K562 (cell line): Measurements from ENCODE around the gene IDH3G. TPM values are rescaled to one million over a fixed set of nuclear protein-coding genes. Genes with fewer than 3 reads are reported as not detected.

Experiments
- BDP1 ChIP-seq: IDR thresholded peaks from 3 replicates; pipeline ENCODE4 v1.6.1; 2011; ENCODE audit not compliant: insufficient read length, insufficient read depth
- BRD4 ChIP-seq: fragments of 200-600 bp; sonication (generic); IDR thresholded peaks from 2 replicates; pipeline ENCODE4 v1.6.1; 2017; ENCODE audit warnings: inconsistent platforms
- DMBX1 ChIP-seq: fragments of 250-450 bp; sonication (Bioruptor Pico); IDR thresholded peaks from 2 replicates; pipeline ENCODE4 v1.8.0; 2022; ENCODE audit warnings: inconsistent platforms, mild to moderate bottlenecking, moderate library complexity, borderline replicate concordance
- E2F3 ChIP-seq: fragments of 250-450 bp; sonication (Bioruptor Pico); IDR thresholded peaks from 2 replicates; pipeline ENCODE4 v1.4.0; 2020; ENCODE audit warnings: mild to moderate bottlenecking
- GTF2F1 ChIP-seq: IDR thresholded peaks from 2 replicates; pipeline ENCODE4 v1.6.1; 2011; ENCODE audit warnings: low read depth, low read length, improper control_type of control experiment
- NRF1 ChIP-seq, 2 experiments: fragments of 450-650 bp; IDR thresholded peaks in 1 of 2; conservative IDR thresholded peaks in 1 of 2; 2 replicates each; pipeline ENCODE4 v1.6.1; 2014; ENCODE audit warnings: mild to moderate bottlenecking in 2 of 2
- SAFB ChIP-seq: fragments of 200-400 bp; formaldehyde crosslinking; IDR thresholded peaks from 2 replicates; pipeline ENCODE4 v1.6.1; 2017; ENCODE audit warnings: low read depth, low read length, borderline replicate concordance
- TCF7L2 ChIP-seq: fragments of 150-350 bp; IDR thresholded peaks from 2 replicates; pipeline ENCODE4 v1.6.1; 2016; ENCODE audit warnings: low read depth, mild to moderate bottlenecking, low read length, moderate library complexity
- TEAD4 ChIP-seq, 2 experiments: sonication (generic) in 1 of 2; formaldehyde crosslinking in 1 of 2; IDR thresholded peaks; 2 replicates each; pipeline versions ENCODE4 v1.6.1 to v1.8.0; 2012 to 2022; ENCODE audit warnings: borderline replicate concordance in 1 of 2, inconsistent platforms in 1 of 2, low read length in 1 of 2, mild to moderate bottlenecking in 1 of 2, missing genetic modification reagents in 1 of 2
- ZKSCAN1 ChIP-seq: fragments of 150-350 bp; IDR thresholded peaks from 2 replicates; pipeline ENCODE4 v1.6.1; 2016; ENCODE audit warnings: low read depth, low read length
- ZKSCAN3 ChIP-seq: fragments of 250-450 bp; sonication (Bioruptor Pico); IDR thresholded peaks from 2 replicates; pipeline ENCODE4 v1.4.0; 2020
- ZNF175 ChIP-seq: fragments of 200-800 bp; sonication (Bioruptor generic); IDR thresholded peaks from 2 replicates; pipeline ENCODE4 v1.6.1; 2016; ENCODE audit warnings: low read depth, mild to moderate bottlenecking, missing genetic modification characterization, missing compliant biosample characterization
- ZNF3 ChIP-seq: fragments of 250-450 bp; sonication (Bioruptor Pico); IDR thresholded peaks from 2 replicates; pipeline ENCODE4 v1.5.0; 2021; ENCODE audit warnings: mild to moderate bottlenecking, moderate library complexity
- ZNF324 ChIP-seq: fragments of 250-450 bp; sonication (Bioruptor Pico); IDR thresholded peaks from 2 replicates; pipeline ENCODE4 v1.4.0; 2020; ENCODE audit warnings: mild to moderate bottlenecking
- ZNF347 ChIP-seq: fragments of 450-650 bp; formaldehyde crosslinking; IDR thresholded peaks from 2 replicates; pipeline ENCODE4 v1.4.0; 2020; ENCODE audit warnings: low read depth, mild to moderate bottlenecking, moderate library complexity
- ZNF584 ChIP-seq: fragments of 200-800 bp; sonication (Bioruptor generic); IDR thresholded peaks from 2 replicates; pipeline ENCODE4 v1.6.1; 2016; ENCODE audit warnings: low read depth, mild to moderate bottlenecking, missing genetic modification characterization, missing compliant biosample characterization
- ZNF668 ChIP-seq: fragments of 250-450 bp; sonication (Bioruptor Pico); IDR thresholded peaks from 2 replicates; pipeline ENCODE4 v1.8.0; 2022; ENCODE audit warnings: mild to moderate bottlenecking, inconsistent platforms
- polyA plus RNA-seq, 8 experiments: library from polyadenylated mRNA; depleted of rRNA in 4 of 8; stranded (reverse) in 5 of 8; unstranded in 3 of 8; fragments of >200 nt; fragmentation: Nextera tagmentation in 2 of 8; fragmentation: Illumina TruSeq in 1 of 8; extraction: Ambion mirVana in 2 of 8; extraction: Trizol in 1 of 8; gene quantifications; 2 replicates each; pipeline versions ENCODE4 v1.2.1 to v1.2.3, GENCODE V29; 2011 to 2014; ENCODE audit warnings: inconsistent platforms in 1 of 8, missing spikeins in 1 of 8
- total RNA-seq, 7 experiments: library from RNA; depleted of rRNA in 6 of 7; stranded (reverse); fragments of >200 nt in 6 of 7; fragmentation: Illumina TruSeq in 2 of 7; extraction: Trizol in 2 of 7; gene quantifications; 2 replicates each; pipeline versions ENCODE4 v1.2.1 to v1.2.3, GENCODE V29; 2011 to 2021; ENCODE audit warnings: low replicate concordance in 1 of 7
- TF ChIP-seq, protein P1 (sequence below), 2 experiments: fragments of 450-650 bp in 1 of 2; IDR thresholded peaks; 2 replicates each; pipeline ENCODE4 v1.6.1; 2011 to 2017; ENCODE audit warnings: low read depth in 2 of 2, antibody characterized with exemption in 1 of 2, borderline replicate concordance in 1 of 2, low read length in 1 of 2, mild to moderate bottlenecking in 1 of 2, mixed read lengths in 1 of 2; ENCODE audit not compliant: control insufficient read depth in 1 of 2
- TF ChIP-seq, protein P2 (sequence below): IDR thresholded peaks from 2 replicates; pipeline ENCODE4 v1.6.1; 2011; ENCODE audit warnings: borderline replicate concordance, low read depth, mild to moderate bottlenecking, moderate library complexity, low read length; ENCODE audit not compliant: insufficient read depth, poor library complexity, severe bottlenecking
- TF ChIP-seq, protein P3 (sequence below), 3 experiments: IDR thresholded peaks in 2 of 3; conservative IDR thresholded peaks in 1 of 3; 2 replicates each; pipeline ENCODE4 v1.5.1; 2011 to 2012; ENCODE audit warnings: low read length in 3 of 3, mild to moderate bottlenecking in 3 of 3, control low read depth in 2 of 3, improper control_type of control experiment in 1 of 3, inconsistent platforms in 1 of 3, low read depth in 1 of 3, mixed read lengths in 1 of 3, moderate library complexity in 1 of 3; ENCODE audit not compliant: insufficient read depth in 2 of 3

Gene IDH3G
- total and polyA plus RNA-seq, 9 of the 15 experiments (the other 6 are each of a cell fraction or from before 2014, with no cell fraction given), result 24.3 to 72.5 (median 37.9) TPM

DNA sequence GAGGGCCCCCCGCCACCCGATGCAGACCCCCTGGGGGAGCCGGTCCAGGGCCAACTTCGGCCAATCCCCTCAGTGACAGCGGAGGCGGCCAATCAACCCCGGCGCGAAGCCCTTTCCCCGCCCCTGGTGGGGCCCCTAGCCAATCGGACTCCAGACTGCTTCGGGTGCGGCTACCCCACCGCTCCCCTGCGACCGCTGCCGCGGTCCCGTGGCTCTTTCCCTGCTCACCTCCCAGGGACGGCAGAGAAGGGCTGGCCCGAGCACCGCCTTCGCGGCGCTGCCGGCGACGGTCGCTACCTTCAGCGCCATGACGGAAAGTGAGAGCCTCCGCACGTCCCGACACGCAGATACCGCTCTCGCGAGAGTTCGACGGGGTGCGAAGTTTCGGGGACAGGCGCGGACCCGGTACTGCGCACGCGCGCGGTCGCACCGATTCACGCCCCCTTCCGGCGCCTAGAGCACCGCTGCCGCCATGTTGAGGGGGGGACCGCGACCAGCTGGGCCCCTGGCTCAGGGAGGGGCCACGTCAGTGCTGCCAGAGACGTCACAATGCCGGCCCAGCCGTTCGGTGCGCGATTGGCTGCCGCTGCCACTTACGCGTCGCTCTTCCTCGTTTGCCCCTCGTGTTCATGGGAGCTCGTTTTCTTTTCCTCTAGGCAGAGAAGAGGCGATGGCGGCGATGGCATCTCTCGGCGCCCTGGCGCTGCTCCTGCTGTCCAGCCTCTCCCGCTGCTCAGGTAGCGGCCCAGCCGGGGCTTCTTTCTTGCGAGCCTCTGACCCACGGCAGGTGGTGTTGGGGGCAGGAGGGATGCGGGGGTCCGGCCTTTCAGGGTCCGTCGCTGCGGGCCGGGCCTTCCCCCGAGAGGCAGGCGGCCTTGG lies at the start of gene IDH3G, which contains the start of gene SSR4 (continued):
- TF ChIP-seq GTF2F1, result no peak
- no peak for TF ChIP-seq TEAD4 (IDR thresholded peaks at IDR 0.05; ENCODE audit: low read length)
- TF ChIP-seq TEAD4 (CRISPR knock-in tag; IDR thresholded peaks at IDR 0.05; ENCODE audit: borderline replicate concordance), result no peak
- TF ChIP-seq E2F3 (CRISPR knock-in tag), result 0 out of 2 replicates have a peak, but pooled peaks have one; percentile 45
- TF ChIP-seq BRD4, result peak; percentile 53; the same call in 1 of the 2 replicates
- TF ChIP-seq, protein P1, sequence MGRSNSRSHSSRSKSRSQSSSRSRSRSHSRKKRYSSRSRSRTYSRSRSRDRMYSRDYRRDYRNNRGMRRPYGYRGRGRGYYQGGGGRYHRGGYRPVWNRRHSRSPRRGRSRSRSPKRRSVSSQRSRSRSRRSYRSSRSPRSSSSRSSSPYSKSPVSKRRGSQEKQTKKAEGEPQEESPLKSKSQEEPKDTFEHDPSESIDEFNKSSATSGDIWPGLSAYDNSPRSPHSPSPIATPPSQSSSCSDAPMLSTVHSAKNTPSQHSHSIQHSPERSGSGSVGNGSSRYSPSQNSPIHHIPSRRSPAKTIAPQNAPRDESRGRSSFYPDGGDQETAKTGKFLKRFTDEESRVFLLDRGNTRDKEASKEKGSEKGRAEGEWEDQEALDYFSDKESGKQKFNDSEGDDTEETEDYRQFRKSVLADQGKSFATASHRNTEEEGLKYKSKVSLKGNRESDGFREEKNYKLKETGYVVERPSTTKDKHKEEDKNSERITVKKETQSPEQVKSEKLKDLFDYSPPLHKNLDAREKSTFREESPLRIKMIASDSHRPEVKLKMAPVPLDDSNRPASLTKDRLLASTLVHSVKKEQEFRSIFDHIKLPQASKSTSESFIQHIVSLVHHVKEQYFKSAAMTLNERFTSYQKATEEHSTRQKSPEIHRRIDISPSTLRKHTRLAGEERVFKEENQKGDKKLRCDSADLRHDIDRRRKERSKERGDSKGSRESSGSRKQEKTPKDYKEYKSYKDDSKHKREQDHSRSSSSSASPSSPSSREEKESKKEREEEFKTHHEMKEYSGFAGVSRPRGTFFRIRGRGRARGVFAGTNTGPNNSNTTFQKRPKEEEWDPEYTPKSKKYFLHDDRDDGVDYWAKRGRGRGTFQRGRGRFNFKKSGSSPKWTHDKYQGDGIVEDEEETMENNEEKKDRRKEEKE (IDR thresholded peaks at IDR 0.05; ENCODE audit: borderline replicate concordance in 1 of 2, control insufficient read depth in 1 of 2, low read depth in 2 of 2, low read length in 1 of 2), result no peak
- no peak for TF ChIP-seq ZKSCAN1
- no peak for TF ChIP-seq ZNF175 (CRISPR knock-in tag)
- no peak for TF ChIP-seq SAFB
- no peak for TF ChIP-seq TCF7L2
- TF ChIP-seq DMBX1 (CRISPR knock-in tag), result no peak
- TF ChIP-seq ZNF584 (CRISPR knock-in tag), result no peak
- TF ChIP-seq, protein P2, sequence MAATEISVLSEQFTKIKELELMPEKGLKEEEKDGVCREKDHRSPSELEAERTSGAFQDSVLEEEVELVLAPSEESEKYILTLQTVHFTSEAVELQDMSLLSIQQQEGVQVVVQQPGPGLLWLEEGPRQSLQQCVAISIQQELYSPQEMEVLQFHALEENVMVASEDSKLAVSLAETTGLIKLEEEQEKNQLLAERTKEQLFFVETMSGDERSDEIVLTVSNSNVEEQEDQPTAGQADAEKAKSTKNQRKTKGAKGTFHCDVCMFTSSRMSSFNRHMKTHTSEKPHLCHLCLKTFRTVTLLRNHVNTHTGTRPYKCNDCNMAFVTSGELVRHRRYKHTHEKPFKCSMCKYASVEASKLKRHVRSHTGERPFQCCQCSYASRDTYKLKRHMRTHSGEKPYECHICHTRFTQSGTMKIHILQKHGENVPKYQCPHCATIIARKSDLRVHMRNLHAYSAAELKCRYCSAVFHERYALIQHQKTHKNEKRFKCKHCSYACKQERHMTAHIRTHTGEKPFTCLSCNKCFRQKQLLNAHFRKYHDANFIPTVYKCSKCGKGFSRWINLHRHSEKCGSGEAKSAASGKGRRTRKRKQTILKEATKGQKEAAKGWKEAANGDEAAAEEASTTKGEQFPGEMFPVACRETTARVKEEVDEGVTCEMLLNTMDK, result peak; percentile 95
- TF ChIP-seq ZNF3 (CRISPR knock-in tag), result no peak
- no peak for TF ChIP-seq ZNF347 (CRISPR knock-in tag)
- TF ChIP-seq BDP1, result no peak
- TF ChIP-seq NRF1 (conservative IDR thresholded peaks at IDR 0.05 in 1 of 2, IDR thresholded peaks at IDR 0.05 in 1 of 2), result peak; percentile 98
- no peak for TF ChIP-seq ZNF668 (CRISPR knock-in tag)
- no peak for TF ChIP-seq ZKSCAN3 (CRISPR knock-in tag)
- TF ChIP-seq, protein P3, sequence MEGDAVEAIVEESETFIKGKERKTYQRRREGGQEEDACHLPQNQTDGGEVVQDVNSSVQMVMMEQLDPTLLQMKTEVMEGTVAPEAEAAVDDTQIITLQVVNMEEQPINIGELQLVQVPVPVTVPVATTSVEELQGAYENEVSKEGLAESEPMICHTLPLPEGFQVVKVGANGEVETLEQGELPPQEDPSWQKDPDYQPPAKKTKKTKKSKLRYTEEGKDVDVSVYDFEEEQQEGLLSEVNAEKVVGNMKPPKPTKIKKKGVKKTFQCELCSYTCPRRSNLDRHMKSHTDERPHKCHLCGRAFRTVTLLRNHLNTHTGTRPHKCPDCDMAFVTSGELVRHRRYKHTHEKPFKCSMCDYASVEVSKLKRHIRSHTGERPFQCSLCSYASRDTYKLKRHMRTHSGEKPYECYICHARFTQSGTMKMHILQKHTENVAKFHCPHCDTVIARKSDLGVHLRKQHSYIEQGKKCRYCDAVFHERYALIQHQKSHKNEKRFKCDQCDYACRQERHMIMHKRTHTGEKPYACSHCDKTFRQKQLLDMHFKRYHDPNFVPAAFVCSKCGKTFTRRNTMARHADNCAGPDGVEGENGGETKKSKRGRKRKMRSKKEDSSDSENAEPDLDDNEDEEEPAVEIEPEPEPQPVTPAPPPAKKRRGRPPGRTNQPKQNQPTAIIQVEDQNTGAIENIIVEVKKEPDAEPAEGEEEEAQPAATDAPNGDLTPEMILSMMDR (IDR thresholded peaks at IDR 0.05 in 2 of 3, conservative IDR thresholded peaks at IDR 0.05 in 1 of 3; ENCODE audit: insufficient read depth in 2 of 3, low read depth in 1 of 3, low read length in 3 of 3), result peak in 2 of 3 experiments; percentile 31 to 38; a peak in 3 of 6 replicates
- no peak for TF ChIP-seq ZNF324
